Naive B cell (primary cell): ENCODE measurements around the gene VRK3. TPM values are rescaled to one million over a fixed set of nuclear protein-coding genes. Genes with fewer than 3 reads are reported as not detected.

ENCODE experiments used
- ATAC-seq, 2 donors: fragments of 150-1000 bp; cut with Tn5 transposase; 2 replicates each; pipeline ENCODE4 v1.10.0; 2021; ENCODE audit warnings: low read depth in 2 of 2, mild to moderate bottlenecking in 2 of 2, moderate library complexity in 2 of 2
- DNase-seq: peaks from one replicate; pipeline ENCODE4 v3.0.0; 2022
- H3K27ac Mint-ChIP-seq, 6 donors: one replicate each; pipeline ENCODE4 v1.8.0; 2020 to 2022; ENCODE audit warnings: mild to moderate bottlenecking in 6 of 6, mixed read lengths in 6 of 6, moderate library complexity in 5 of 6, inconsistent platforms in 2 of 6
- H3K27me3 Mint-ChIP-seq, 3 donors: one replicate each; pipeline ENCODE4 v1.8.0; 2021 to 2022; ENCODE audit warnings: mixed read lengths in 3 of 3, mild to moderate bottlenecking in 1 of 3
- H3K36me3 Mint-ChIP-seq, 2 donors: one replicate each; pipeline ENCODE4 v1.8.0; 2020 to 2022; ENCODE audit warnings: mixed read lengths in 2 of 2, inconsistent platforms in 1 of 2, mild to moderate bottlenecking in 1 of 2
- H3K4me1 Mint-ChIP-seq, 3 donors: one replicate each; pipeline ENCODE4 v1.8.0; 2020 to 2022; ENCODE audit warnings: mixed read lengths in 3 of 3, inconsistent platforms in 1 of 3, mild to moderate bottlenecking in 1 of 3, moderate library complexity in 1 of 3
- H3K4me3 Mint-ChIP-seq, 8 donors: one replicate each; pipeline ENCODE4 v1.8.0; 2020 to 2022; ENCODE audit warnings: mild to moderate bottlenecking in 8 of 8, mixed read lengths in 8 of 8, moderate library complexity in 8 of 8, inconsistent platforms in 2 of 8
- H3K9me3 Mint-ChIP-seq, 7 donors: one replicate each; pipeline ENCODE4 v1.8.0; 2020 to 2022; ENCODE audit warnings: mixed read lengths in 7 of 7, mild to moderate bottlenecking in 5 of 7, inconsistent platforms in 2 of 7, moderate library complexity in 1 of 7
- polyA plus RNA-seq, 6 donors: library from polyadenylated mRNA; unstranded; fragments of 300-500 nt; fragmentation: Illumina TruSeq; gene quantifications; one replicate each; pipeline ENCODE4 v1.2.3, GENCODE V29; 2021; ENCODE audit warnings: low read depth in 6 of 6

The VRK3 gene
- polyA plus RNA-seq, 6 donors from 2014 or later: 78.8 to 121 (median 89.0) TPM

- DNase-seq (no peak), ATAC-seq (no peak)
- H3K27ac Mint-ChIP-seq: peak overlapping the region in 1 of 6 donors; percentile 66
- H3K36me3 Mint-ChIP-seq: peaks cover 35% of the 10 kb centered on the region in 2 donors
- H3K27me3 Mint-ChIP-seq: peaks cover 4 to 17% (median 6%) of the 10 kb centered on the region in 3 donors
- peaks cover 18 to 49% (median 31%) of the 10 kb centered on the region in 7 donors for H3K9me3 Mint-ChIP-seq
- peaks cover 13 to 17% (median 14%) of the 10 kb centered on the region in 3 donors for H3K4me1 Mint-ChIP-seq
- H3K4me3 Mint-ChIP-seq: no peak overlapping the region
These were observed 22.5 kb upstream of the VRK3 start for GRCh38 chr19:50047671-50048070.

GRCh38 chr19:50046649-50047503 is 21.7 kb upstream of the VRK3 start:
- H3K27ac Mint-ChIP-seq: no peak overlapping the region
- ATAC-seq (no peak), DNase-seq (no peak)
- peaks cover 4 to 12% (median 6%) of the 10 kb centered on the region in 3 donors for H3K27me3 Mint-ChIP-seq
- H3K36me3 Mint-ChIP-seq: peaks cover 43% of the 10 kb centered on the region in 2 donors
- peaks cover 14 to 19% (median 17%) of the 10 kb centered on the region in 3 donors for H3K4me1 Mint-ChIP-seq
- peak overlapping the region in 1 of 8 donors; percentile 65 for H3K4me3 Mint-ChIP-seq
- peaks cover 19 to 51% (median 33%) of the 10 kb centered on the region in 7 donors for H3K9me3 Mint-ChIP-seq

GRCh38 chr19:50044922-50045321 is 19.8 kb upstream of the VRK3 start:
- Mint-ChIP-seq H3K4me1 (peaks cover 0 to 8% (median 2%) of the 10 kb centered on the region in 3 donors), H3K4me3 (no peak overlapping the region), H3K27me3 (no peaks in the 10 kb centered on the region), H3K9me3 (peaks cover 19 to 50% (median 33%) of the 10 kb centered on the region in 7 donors), H3K27ac (peak overlapping the region in 1 of 6 donors; percentile 27), H3K36me3 (peaks cover 59 to 60% of the 10 kb centered on the region in 2 donors)
- ATAC-seq: no peak
- no peak for DNase-seq

DNA sequence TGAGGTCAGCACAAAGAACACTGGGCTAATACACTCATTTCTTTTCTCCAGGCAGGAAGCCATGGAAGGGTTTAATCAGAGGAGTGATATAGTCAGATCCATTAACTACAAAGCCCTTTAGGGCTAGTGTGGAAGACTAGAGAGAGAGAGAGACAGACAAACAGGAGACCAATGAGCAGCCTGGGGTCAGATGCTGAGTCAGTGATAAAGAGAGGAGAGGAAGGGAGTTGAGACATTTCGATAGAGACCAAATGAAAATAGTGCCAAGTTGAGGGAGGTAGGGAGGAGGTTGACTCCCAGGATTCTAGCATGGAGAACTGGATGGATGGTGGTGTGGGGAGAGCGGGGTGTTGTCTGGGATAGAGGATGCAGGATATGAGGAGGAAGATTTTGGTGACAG is 18.8 kb upstream of the VRK3 start:
- no peak overlapping the region for H3K4me3 Mint-ChIP-seq
- no peaks in the 10 kb centered on the region for H3K27me3 Mint-ChIP-seq
- no peak for DNase-seq
- ATAC-seq: no peak
- H3K9me3 Mint-ChIP-seq: peaks cover 19 to 48% (median 33%) of the 10 kb centered on the region in 7 donors
- H3K4me1 Mint-ChIP-seq: peaks cover 0 to 8% (median 0%) of the 10 kb centered on the region in 3 donors
- H3K27ac Mint-ChIP-seq: no peak overlapping the region
- H3K36me3 Mint-ChIP-seq: peaks cover 65 to 68% of the 10 kb centered on the region in 2 donors

GRCh38 chr19:50042363-50043024 is 17.3 kb upstream of the VRK3 start:
- Mint-ChIP-seq H3K4me3 (peak overlapping the region in 2 of 8 donors; percentile 30 to 52), H3K27me3 (no peaks in the 10 kb centered on the region), H3K4me1 (peaks cover 0 to 8% (median 0%) of the 10 kb centered on the region in 3 donors), H3K36me3 (peaks cover 61 to 69% of the 10 kb centered on the region in 2 donors), H3K9me3 (peaks cover 19 to 44% (median 32%) of the 10 kb centered on the region in 7 donors), H3K27ac (peak overlapping the region in 3 of 6 donors; percentile 43 to 77 (median 50))
- ATAC-seq (no peak), DNase-seq (no peak)

GRCh38 chr19:50040967-50041366 is 15.8 kb upstream of the VRK3 start:
- peaks cover 19 to 31% (median 29%) of the 10 kb centered on the region in 7 donors for H3K9me3 Mint-ChIP-seq
- DNase-seq: no peak
- ATAC-seq: no peak
- H3K27me3 Mint-ChIP-seq: no peaks in the 10 kb centered on the region
- H3K4me1 Mint-ChIP-seq: peaks cover 0 to 8% (median 0%) of the 10 kb centered on the region in 3 donors
- no peak overlapping the region for H3K4me3 Mint-ChIP-seq
- peaks cover 60 to 68% of the 10 kb centered on the region in 2 donors for H3K36me3 Mint-ChIP-seq
- H3K27ac Mint-ChIP-seq: peak overlapping the region in 1 of 6 donors; percentile 5

GRCh38 chr19:50039968-50040367 is 14.8 kb upstream of the VRK3 start:
- H3K27me3 Mint-ChIP-seq: no peaks in the 10 kb centered on the region
- H3K36me3 Mint-ChIP-seq: peaks cover 50 to 66% of the 10 kb centered on the region in 2 donors
- no peak for ATAC-seq
- H3K9me3 Mint-ChIP-seq: peaks cover 16 to 21% (median 19%) of the 10 kb centered on the region in 7 donors
- H3K27ac Mint-ChIP-seq: peak overlapping the region in 3 of 6 donors; percentile 28 to 85 (median 55)
- no peak for DNase-seq
- H3K4me1 Mint-ChIP-seq: peaks cover 0 to 12% (median 0%) of the 10 kb centered on the region in 3 donors
- H3K4me3 Mint-ChIP-seq: no peak overlapping the region

- DNase-seq (no peak), ATAC-seq (no peak)
- Mint-ChIP-seq H3K4me3 (no peak overlapping the region), H3K27ac (peak overlapping the region in 1 of 6 donors; percentile 64), H3K36me3 (peaks cover 36 to 65% of the 10 kb centered on the region in 2 donors), H3K4me1 (peaks cover 4 to 17% (median 8%) of the 10 kb centered on the region in 3 donors), H3K27me3 (no peaks in the 10 kb centered on the region), H3K9me3 (peaks cover 0 to 3% (median 0%) of the 10 kb centered on the region in 7 donors)
These were observed 11.7 kb upstream of the VRK3 start for GRCh38 chr19:50036908-50037307.

DNA sequence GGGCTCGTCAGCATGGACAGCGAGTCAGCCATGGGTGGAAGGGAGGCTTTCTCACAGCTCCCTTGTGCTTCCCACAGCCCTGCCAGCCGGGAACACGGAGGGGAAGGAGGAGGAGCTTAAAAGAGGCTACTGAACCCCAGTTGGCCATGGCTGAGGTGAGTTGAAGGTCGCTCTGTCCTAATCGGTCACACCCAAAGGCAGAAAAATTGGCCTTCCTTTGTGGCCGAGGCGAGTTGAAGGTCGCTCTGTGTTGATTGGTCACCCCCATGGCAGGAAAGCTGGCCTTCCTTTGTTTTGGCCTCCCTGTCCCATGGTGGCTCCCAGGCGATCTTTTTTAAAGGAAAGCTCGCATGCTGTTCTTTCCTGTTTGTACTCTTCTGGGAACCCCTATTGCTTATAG is 5.8 kb upstream of the VRK3 start:
- Mint-ChIP-seq H3K4me1 (peaks cover 23 to 29% (median 29%) of the 10 kb centered on the region in 3 donors), H3K27ac (peak overlapping the region in 1 of 6 donors; percentile 65), H3K4me3 (no peak overlapping the region), H3K27me3 (no peaks in the 10 kb centered on the region), H3K36me3 (peaks cover 19 to 46% of the 10 kb centered on the region in 2 donors), H3K9me3 (peaks cover 0 to 3% (median 0%) of the 10 kb centered on the region in 7 donors)
- no peak for ATAC-seq
- no peak for DNase-seq

GRCh38 chr19:50030225-50030624 is 5.1 kb upstream of the VRK3 start:
- no peak for ATAC-seq
- no peak for DNase-seq
- Mint-ChIP-seq H3K9me3 (peaks cover 0 to 3% (median 0%) of the 10 kb centered on the region in 7 donors), H3K27me3 (no peaks in the 10 kb centered on the region), H3K27ac (no peak overlapping the region), H3K4me1 (peaks cover 26 to 33% (median 30%) of the 10 kb centered on the region in 3 donors), H3K4me3 (no peak overlapping the region), H3K36me3 (peaks cover 19 to 38% of the 10 kb centered on the region in 2 donors)

- no peaks in the 10 kb centered on the region for H3K27me3 Mint-ChIP-seq
- H3K9me3 Mint-ChIP-seq: peaks cover 0 to 2% (median 0%) of the 10 kb centered on the region in 7 donors
- H3K27ac Mint-ChIP-seq: peak overlapping the region; percentile 99 to 100 (median 100)
- DNase-seq (no peak), ATAC-seq (no peak)
- H3K4me3 Mint-ChIP-seq: peak overlapping the region; percentile 88 to 98 (median 94)
- H3K36me3 Mint-ChIP-seq: peaks cover 4% of the 10 kb centered on the region in 2 donors
- H3K4me1 Mint-ChIP-seq: peaks cover 30 to 48% (median 43%) of the 10 kb centered on the region in 3 donors
These were observed 1.4 kb upstream of the VRK3 start for GRCh38 chr19:50026550-50026906.

GRCh38 chr19:50025794-50026549 is 800 bp upstream of the VRK3 start, which contains the start of gene ZNF473:
Gene ZNF473 (plus strand): TSS chr19:50026005. CDS start chr19:50031083, 5,078 bp downstream.
- peaks cover 0 to 2% (median 0%) of the 10 kb centered on the region in 7 donors for H3K9me3 Mint-ChIP-seq
- peaks cover 26 to 47% (median 43%) of the 10 kb centered on the region in 3 donors for H3K4me1 Mint-ChIP-seq
- H3K27me3 Mint-ChIP-seq: no peaks in the 10 kb centered on the region
- H3K27ac Mint-ChIP-seq: peak within 1 kb of the TSS; percentile 99 to 100 (median 100)
- peak; percentile 95 for DNase-seq
- H3K36me3 Mint-ChIP-seq: no peaks in the 10 kb centered on the region
- ATAC-seq: peak; percentile 72 to 74
- peak within 1 kb of the TSS; percentile 90 to 98 (median 96) for H3K4me3 Mint-ChIP-seq

GRCh38 chr19:50024719-50025021 is 502 bp downstream of the VRK3 start:
- Mint-ChIP-seq H3K4me1 (peaks cover 26 to 47% (median 43%) of the 10 kb centered on the region in 3 donors), H3K9me3 (peaks cover 0 to 2% (median 0%) of the 10 kb centered on the region in 7 donors), H3K27ac (peak overlapping the region; percentile 99 to 100 (median 100)), H3K36me3 (no peaks in the 10 kb centered on the region), H3K27me3 (no peaks in the 10 kb centered on the region), H3K4me3 (peak overlapping the region; percentile 90 to 98 (median 96))
- DNase-seq (no peak), ATAC-seq (no peak)
